Activated T-cell treated with anti-CD3 and anti-CD28 coated beads for 4 hours (primary cell): ENCODE data around the gene QSOX1.

Experiments
- DNase-seq: peaks from one replicate; pipeline ENCODE4 v3.0.0-alpha.2; 2020

QSOX1 gene

DNA sequence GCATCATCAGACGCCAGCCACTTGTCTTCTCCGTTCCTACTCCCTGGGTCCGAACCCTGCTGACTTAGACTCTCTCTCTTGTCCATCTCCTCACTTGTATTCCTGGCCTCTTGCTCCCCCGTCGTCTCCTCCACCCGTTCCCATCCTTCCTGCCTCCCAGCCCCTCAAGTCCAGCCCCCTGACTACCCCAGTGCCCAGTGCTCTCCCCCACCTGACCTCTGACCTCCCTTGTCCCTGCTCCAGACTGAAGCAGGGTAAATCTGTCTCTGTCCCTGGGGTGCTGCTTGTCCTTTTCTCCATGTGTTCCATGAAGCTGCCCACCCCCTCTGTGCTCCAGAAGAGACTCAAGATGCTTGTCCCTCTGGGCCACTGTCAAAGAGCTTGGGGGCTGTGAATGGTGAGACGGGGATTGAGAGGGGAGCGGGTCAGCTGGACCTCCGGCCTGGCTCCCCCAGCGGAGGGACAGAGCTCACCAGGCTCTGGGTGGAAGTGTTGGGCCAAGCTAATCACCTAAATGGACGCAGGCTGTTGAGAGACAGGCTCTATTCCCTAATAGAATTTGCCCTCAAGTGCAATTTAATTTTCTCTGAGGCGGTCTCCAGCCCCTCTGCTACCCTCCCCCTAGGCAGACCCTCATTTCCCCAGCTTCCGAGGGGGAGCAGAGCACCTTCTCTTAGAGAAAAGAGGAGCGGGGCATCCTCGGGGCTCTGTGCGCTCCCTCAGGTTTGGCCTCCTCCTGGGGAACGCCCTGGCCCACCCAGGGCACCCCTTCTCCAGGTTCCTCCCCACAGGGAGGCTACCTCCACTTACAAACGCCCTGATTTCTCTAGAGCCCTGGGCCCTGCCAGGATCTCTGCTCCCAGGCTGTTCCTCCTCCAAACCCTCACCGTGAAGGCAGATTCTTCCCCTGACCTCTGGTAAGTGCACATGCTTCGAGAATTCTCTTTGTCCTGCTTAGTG lies 64.4 kb downstream of the QSOX1 start:
- DNase-seq, result no peak

- no peak for DNase-seq
Measured at GRCh38 chr1:180219776-180220175, 65.1 kb downstream of the QSOX1 start.

GRCh38 chr1:180221462-180221861 lies 66.8 kb downstream of the QSOX1 start:
- no peak for DNase-seq

GRCh38 chr1:180224902-180225301 lies 70.2 kb downstream of the QSOX1 start:
- DNase-seq, result no peak

DNA sequence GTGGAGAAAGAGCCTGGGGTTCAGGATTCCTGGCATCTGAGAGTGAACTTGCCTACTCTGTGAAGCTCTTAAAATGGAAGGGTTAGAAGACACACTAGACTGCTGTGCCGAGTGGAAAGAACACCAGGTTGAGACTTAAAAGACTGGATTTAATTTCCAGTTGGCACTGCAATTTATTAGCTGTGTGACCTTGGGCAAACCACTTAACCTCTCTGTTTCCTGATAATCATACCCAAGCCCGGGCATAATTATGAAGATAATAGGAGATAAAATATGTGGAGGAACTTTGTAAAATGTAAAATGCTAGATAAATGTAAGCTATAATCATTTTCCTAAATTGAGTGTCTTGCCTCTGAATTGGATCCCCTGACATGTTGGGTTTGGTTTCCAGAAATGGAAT lies 70.7 kb downstream of the QSOX1 start:
- no peak for DNase-seq

DNA sequence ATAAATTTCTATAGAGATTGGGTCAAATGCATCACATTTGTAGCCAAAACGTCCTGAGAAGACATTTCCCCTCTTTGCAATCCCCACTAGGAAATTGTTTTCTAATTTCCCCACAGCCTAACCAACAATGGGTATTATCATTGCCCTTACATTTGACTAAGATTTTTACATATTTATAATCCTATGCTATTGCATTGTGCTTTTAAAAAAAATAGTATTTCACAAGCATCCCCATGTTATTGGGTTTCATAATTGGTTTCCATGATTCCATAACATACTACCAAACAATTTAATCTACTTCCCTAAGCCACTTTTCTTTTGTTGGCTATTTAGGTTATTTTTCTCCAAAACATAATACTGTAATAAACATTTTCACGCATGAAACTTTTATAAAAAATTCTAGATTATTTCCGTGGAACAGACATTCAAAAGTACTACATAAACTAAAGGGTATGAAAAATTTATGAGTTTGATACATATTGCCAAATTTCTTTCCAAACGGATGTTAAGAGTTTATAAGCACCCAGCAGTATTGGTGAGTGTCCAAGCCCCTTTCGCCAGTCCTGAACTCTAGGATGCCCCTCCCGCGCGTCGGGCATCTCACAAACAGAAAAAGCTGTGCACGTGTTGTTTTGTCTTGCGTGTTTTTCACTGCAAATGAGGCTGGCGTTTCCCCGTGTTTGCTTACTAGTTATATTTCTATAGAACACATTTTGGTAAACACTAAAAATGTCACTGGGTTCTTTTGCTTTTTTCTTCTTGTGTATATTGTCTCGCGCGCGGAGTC lies 73.4 kb downstream of the QSOX1 start:
- DNase-seq, result no peak

DNA sequence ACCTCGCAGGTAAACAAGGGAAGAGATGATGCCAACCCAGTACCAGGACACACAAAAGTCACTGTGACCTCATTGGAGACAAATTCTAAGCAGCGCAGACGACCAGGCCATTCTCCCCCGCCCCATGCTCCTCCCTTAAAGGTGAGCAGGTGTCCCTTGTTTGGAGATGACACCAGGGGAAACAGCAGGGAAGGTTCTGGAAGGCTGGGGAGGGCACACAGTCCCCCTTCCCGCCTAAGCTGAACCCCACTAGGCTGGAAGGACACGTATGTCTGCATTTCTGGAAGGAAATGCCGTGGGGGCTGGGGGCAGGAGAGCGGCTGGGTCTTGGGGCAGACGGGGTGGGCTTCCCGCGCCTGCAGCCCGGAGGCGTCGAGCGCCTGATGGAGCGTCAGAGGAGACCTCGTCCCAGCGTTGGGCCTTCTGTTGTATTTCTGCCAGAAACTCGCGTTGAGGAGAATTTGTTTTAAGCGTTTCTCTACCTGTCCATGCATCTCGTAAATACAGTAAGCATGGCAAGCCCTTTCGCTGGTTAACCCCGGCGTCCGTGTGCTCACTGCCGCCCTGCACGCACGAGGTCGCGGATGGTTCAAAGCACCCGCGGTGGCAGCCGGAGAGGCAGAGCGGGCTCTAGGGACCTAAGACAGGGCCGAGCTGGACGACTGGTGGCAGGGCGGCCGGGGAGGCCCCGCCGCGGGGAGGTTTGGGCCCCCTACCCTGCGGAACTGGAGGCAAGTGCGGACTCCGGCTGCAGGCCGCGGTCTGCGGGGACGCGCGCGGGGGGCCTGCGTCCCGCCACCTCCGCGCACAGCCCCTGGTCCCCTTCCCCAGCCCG lies 74.2 kb downstream of the QSOX1 start:
- DNase-seq, result no peak

DNA sequence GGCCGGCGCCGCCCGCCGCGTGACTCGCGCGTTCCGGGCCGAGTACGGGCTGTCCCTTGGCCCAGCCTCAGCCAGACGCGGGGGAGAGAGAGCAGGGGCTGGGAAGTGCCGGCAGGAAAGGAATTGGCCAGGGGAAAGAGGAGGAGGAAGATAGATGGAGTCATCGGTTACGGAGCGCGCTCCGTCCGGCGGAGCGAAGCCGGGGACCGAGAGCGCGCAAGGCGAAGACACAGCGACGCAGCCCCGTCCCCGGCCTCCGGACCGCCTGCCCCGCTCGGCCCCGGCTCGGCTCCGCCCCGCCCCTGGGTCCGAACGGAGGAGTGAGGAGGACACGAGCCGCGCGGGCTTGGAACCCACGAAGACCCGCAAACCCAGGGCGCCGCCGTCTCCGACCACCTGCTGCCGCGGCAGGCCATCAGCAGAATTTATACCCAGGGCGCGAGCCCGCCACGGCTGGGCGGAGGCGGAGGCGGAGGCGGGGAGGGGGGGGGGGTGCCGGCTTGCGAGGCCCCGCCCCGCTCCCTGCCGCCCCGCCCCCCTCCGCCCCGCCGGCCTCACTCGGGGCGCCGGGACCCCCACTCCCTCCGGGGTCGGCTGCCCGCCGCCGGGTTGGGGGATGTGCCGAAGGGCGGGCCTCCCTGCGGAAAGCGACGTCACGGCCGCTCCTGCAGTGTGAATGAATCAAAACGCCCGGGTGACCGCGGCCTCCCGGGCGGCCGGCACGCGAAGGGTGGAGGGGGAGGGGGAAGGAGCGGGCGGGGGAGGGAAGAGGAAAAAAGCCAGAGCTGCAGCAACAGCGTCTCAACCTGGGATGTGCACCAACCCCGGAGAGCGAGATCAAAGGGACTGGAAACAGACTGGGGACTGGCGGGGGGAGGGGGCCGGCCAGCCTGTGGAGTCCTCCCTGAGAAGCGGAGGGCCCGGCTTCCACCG lies 75.1 kb downstream of the QSOX1 start, which contains the start of gene LHX4:
Gene LHX4 (plus strand): TSS at position 782 of the 933 bp plus-strand sequence. CDS start 266 bp downstream, outside the sequence.
- DNase-seq, result no peak

DNA sequence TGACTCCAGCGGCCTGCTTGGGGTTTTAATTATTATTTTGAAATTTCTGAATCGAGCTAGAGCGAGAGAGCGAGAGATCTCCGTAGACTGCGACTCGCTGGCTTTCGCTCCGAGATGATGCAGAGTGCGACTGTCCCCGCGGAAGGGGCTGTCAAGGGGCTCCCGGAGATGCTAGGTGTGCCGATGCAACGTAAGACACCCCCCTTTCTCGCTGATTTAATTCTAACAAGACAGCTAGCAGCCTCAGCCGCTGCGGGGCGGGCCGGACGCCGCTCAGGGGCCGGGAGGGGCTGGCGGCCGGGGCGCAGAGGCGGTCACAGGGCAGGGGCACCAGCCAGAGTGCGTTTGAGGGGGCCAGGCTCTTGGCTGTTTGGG lies 75.7 kb downstream of the QSOX1 start:
- no peak for DNase-seq

GRCh38 chr1:180230791-180231505 lies 76.3 kb downstream of the QSOX1 start:
- DNase-seq, result no peak

GRCh38 chr1:180231506-180231921 lies 76.8 kb downstream of the QSOX1 start:
- no peak for DNase-seq

- DNase-seq, result no peak
Measured at GRCh38 chr1:180231936-180232335, 77.3 kb downstream of the QSOX1 start.

GRCh38 chr1:180232521-180233043 lies 77.9 kb downstream of the QSOX1 start:
- DNase-seq, result no peak

GRCh38 chr1:180233191-180234011 lies 78.7 kb downstream of the QSOX1 start:
- DNase-seq, result no peak

DNA sequence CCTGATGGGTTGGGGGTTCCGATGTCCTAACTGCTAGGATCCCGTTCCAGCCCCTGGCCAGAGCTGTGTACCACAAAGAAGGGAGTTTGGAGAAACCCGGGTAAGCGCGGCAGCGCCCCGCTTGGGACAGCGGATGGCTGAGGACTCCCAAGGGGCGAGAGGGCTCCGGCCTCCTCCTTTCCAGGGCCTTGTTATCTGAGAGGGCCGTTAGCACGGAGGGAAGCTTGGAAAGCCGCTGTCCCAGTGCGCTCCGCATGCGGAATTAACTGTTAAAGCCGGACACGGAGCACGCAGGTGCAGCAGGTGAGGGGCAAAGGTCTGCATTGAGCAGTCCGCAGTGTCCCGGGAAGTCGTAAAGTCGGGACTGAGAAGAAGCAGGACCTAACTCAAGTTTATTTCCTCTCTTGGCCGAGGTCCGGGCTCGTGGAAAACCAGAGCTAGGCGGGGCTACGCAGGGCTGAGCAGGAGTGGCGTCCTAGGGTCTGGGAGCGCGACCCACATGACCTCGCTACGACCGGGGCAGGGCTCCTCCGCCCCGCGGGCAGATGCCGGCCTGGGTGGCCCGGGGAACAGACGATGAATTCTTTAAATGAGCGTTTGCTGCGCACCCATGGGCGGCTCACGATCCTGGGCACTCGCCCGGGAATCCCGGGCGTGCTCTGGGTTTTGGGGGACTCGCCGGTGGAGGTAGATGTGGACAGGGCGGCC lies 79.9 kb downstream of the QSOX1 start:
- no peak for DNase-seq

DNA sequence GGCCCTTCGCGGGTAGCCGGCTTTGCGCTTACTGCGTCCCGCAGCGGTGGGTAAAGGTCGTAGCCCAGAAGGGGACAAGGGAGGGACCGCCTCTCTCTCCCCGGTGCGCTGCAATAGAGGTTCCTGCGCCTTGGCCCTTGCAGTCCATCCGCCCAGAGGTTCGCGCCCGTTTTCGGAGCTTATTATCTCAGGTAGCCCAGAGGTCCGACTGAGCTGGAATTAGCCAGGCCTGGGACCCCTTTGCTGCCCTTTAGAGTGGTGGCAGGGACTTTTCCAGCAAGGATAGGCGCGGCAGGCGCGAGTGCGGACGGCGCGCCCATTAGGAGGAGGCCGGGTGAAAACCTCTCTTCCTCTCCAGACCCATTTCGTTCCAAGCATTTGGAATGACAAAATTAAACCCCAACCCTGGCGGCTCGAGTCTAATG lies 80.4 kb downstream of the QSOX1 start:
- DNase-seq, result no peak

GRCh38 chr1:180235502-180236239 lies 81.0 kb downstream of the QSOX1 start:
- no peak for DNase-seq
